Measurements from ENCODE around the gene NPM3. TPM values are rescaled to one million over a fixed set of nuclear protein-coding genes. Genes with fewer than 3 reads are reported as not detected.

NPM3 gene
- total and polyA plus RNA-seq, 5 donors: 5.0 to 10.7 (median 5.8) TPM

GRCh38 chr10:101773923-101774588 lies 9.2 kb downstream of the NPM3 start:
- DNase-seq (no peak), ATAC-seq (no peak)
- H3K9me3 ChIP-seq (ENCODE audit: control insufficient read depth, low read length): no peaks in the 10 kb centered on the region
- peaks cover 2% of the 10 kb centered on the region for H3K4me1 ChIP-seq (ENCODE audit: control insufficient read depth, insufficient read depth, low read length)
- H3K27me3 ChIP-seq (ENCODE audit: control insufficient read depth, insufficient read depth): no peaks in the 10 kb centered on the region
- H3K27ac ChIP-seq (ENCODE audit: low read length): no peak overlapping the region
- intact Hi-C loops (cut with DNase I): loop anchor here in 1 of 4 donors (10.0 kb wide), 1 partner anchor 619 kb away; no protein-coding TSS in a partner anchor
- H3K4me3 ChIP-seq (ENCODE audit: low read length): no peak overlapping the region
- 24% methylated on average over 13 of the region's 13 CpGs for WGBS

- peaks cover 2% of the 10 kb centered on the region for H3K4me1 ChIP-seq (ENCODE audit: control insufficient read depth, insufficient read depth, low read length)
- no peak overlapping the region for H3K4me3 ChIP-seq (ENCODE audit: low read length)
- no peaks in the 10 kb centered on the region for H3K9me3 ChIP-seq (ENCODE audit: control insufficient read depth, low read length)
- intact Hi-C loops (cut with DNase I): loop anchor here in 1 of 4 donors (10.0 kb wide), 1 partner anchor 618 kb away; no protein-coding TSS in a partner anchor
- 29% methylated on average over 21 of the region's 21 CpGs for WGBS
- H3K27ac ChIP-seq (ENCODE audit: low read length): no peak overlapping the region
- no peaks in the 10 kb centered on the region for H3K27me3 ChIP-seq (ENCODE audit: control insufficient read depth, insufficient read depth)
- ATAC-seq (no peak), DNase-seq (no peak)
These were observed 10.1 kb downstream of the NPM3 start for GRCh38 chr10:101772895-101773761.

GRCh38 chr10:101772017-101772894 lies 11.0 kb downstream of the NPM3 start:
- DNase-seq (no peak), ATAC-seq (no peak)
- Histone ChIP-seq H3K9me3 (ENCODE audit: control insufficient read depth, low read length) (no peaks in the 10 kb centered on the region), H3K27ac (ENCODE audit: low read length) (no peak overlapping the region), H3K27me3 (ENCODE audit: control insufficient read depth, insufficient read depth) (no peaks in the 10 kb centered on the region), H3K4me1 (ENCODE audit: control insufficient read depth, insufficient read depth, low read length) (peaks cover 2% of the 10 kb centered on the region), H3K4me3 (ENCODE audit: low read length) (no peak overlapping the region)
- 72% methylated on average over 6 of the region's 6 CpGs for WGBS
- intact Hi-C loops (cut with DNase I): loop anchor here in 1 of 4 donors (10.0 kb wide), 1 partner anchor 617 kb away; no protein-coding TSS in a partner anchor

GRCh38 chr10:101771380-101771779 lies 11.9 kb downstream of the NPM3 start:
- H3K4me3 ChIP-seq (ENCODE audit: low read length): no peak overlapping the region
- no peaks in the 10 kb centered on the region for H3K27me3 ChIP-seq (ENCODE audit: control insufficient read depth, insufficient read depth)
- no peak overlapping the region for H3K27ac ChIP-seq (ENCODE audit: low read length)
- no peak for DNase-seq
- no peaks in the 10 kb centered on the region for H3K4me1 ChIP-seq (ENCODE audit: control insufficient read depth, insufficient read depth, low read length)
- 92% methylated on average over 10 of the region's 10 CpGs for WGBS
- intact Hi-C loops (cut with DNase I): loop anchor here in 1 of 4 donors (10.0 kb wide), 1 partner anchor 617 kb away; no protein-coding TSS in a partner anchor
- ATAC-seq: no peak
- H3K9me3 ChIP-seq (ENCODE audit: control insufficient read depth, low read length): no peaks in the 10 kb centered on the region

- DNase-seq: no peak
- Histone ChIP-seq H3K9me3 (ENCODE audit: control insufficient read depth, low read length) (no peaks in the 10 kb centered on the region), H3K4me1 (ENCODE audit: control insufficient read depth, insufficient read depth, low read length) (no peaks in the 10 kb centered on the region), H3K27me3 (ENCODE audit: control insufficient read depth, insufficient read depth) (no peaks in the 10 kb centered on the region), H3K27ac (ENCODE audit: low read length) (no peak overlapping the region), H3K4me3 (ENCODE audit: low read length) (no peak overlapping the region)
- no peak for ATAC-seq
- intact Hi-C loops (cut with DNase I): loop anchor here in 1 of 4 donors (10.0 kb wide), 1 partner anchor 616 kb away; no protein-coding TSS in a partner anchor
- 77% methylated on average over 41 of the region's 41 CpGs for WGBS
These were observed 12.7 kb downstream of the NPM3 start for GRCh38 chr10:101770331-101771215.

GRCh38 chr10:101769541-101770180 lies 13.6 kb downstream of the NPM3 start:
- 80% methylated on average over 5 of the region's 5 CpGs for WGBS
- H3K9me3 ChIP-seq (ENCODE audit: control insufficient read depth, low read length): no peaks in the 10 kb centered on the region
- no peak overlapping the region for H3K4me3 ChIP-seq (ENCODE audit: low read length)
- intact Hi-C loops (cut with DNase I): loop anchor here in 1 of 4 donors (10.0 kb wide), 1 partner anchor 615 kb away; no protein-coding TSS in a partner anchor
- ATAC-seq: no peak
- no peak overlapping the region for H3K27ac ChIP-seq (ENCODE audit: low read length)
- DNase-seq: no peak
- H3K27me3 ChIP-seq (ENCODE audit: control insufficient read depth, insufficient read depth): no peaks in the 10 kb centered on the region
- no peaks in the 10 kb centered on the region for H3K4me1 ChIP-seq (ENCODE audit: control insufficient read depth, insufficient read depth, low read length)

- DNase-seq (no peak), ATAC-seq (no peak)
- Histone ChIP-seq H3K27ac (ENCODE audit: low read length) (no peak overlapping the region), H3K4me3 (ENCODE audit: low read length) (no peak overlapping the region), H3K9me3 (ENCODE audit: control insufficient read depth, low read length) (no peaks in the 10 kb centered on the region), H3K27me3 (ENCODE audit: control insufficient read depth, insufficient read depth) (no peaks in the 10 kb centered on the region), H3K4me1 (ENCODE audit: control insufficient read depth, insufficient read depth, low read length) (no peaks in the 10 kb centered on the region)
- WGBS: 77% methylated on average over 8 of the region's 8 CpGs
- intact Hi-C loops (cut with DNase I): no loop called here
These were observed 14.5 kb downstream of the NPM3 start for GRCh38 chr10:101768791-101769170.

GRCh38 chr10:101767966-101768790 lies 15.1 kb downstream of the NPM3 start:
- Histone ChIP-seq H3K27ac (ENCODE audit: low read length) (no peak overlapping the region), H3K4me3 (ENCODE audit: low read length) (no peak overlapping the region), H3K9me3 (ENCODE audit: control insufficient read depth, low read length) (no peaks in the 10 kb centered on the region), H3K4me1 (ENCODE audit: control insufficient read depth, insufficient read depth, low read length) (no peaks in the 10 kb centered on the region), H3K27me3 (ENCODE audit: control insufficient read depth, insufficient read depth) (no peaks in the 10 kb centered on the region)
- DNase-seq (no peak), ATAC-seq (no peak)
- WGBS: 62% methylated on average over 14 of the region's 14 CpGs
- intact Hi-C loops (cut with DNase I): no loop called here

GRCh38 chr10:101767600-101767945 lies 15.7 kb downstream of the NPM3 start:
- 50% methylated on average over 6 of the region's 6 CpGs for WGBS
- no peak for ATAC-seq
- H3K9me3 ChIP-seq (ENCODE audit: control insufficient read depth, low read length): no peaks in the 10 kb centered on the region
- no peaks in the 10 kb centered on the region for H3K27me3 ChIP-seq (ENCODE audit: control insufficient read depth, insufficient read depth)
- intact Hi-C loops (cut with DNase I): no loop called here
- DNase-seq: no peak
- H3K4me1 ChIP-seq (ENCODE audit: control insufficient read depth, insufficient read depth, low read length): no peaks in the 10 kb centered on the region
- H3K4me3 ChIP-seq (ENCODE audit: low read length): no peak overlapping the region
- H3K27ac ChIP-seq (ENCODE audit: low read length): no peak overlapping the region
